GM19467 (cell line): ENCODE measurements around the gene FGGY.

ENCODE experiments used
- ATAC-seq: cut with Tn5 transposase; IDR thresholded peaks from one replicate; pipeline ENCODE4 v1.9.1; 2021; ENCODE audit warnings: mild to moderate bottlenecking, moderate library complexity; ENCODE audit not compliant: unreplicated experiment

The FGGY gene

DNA sequence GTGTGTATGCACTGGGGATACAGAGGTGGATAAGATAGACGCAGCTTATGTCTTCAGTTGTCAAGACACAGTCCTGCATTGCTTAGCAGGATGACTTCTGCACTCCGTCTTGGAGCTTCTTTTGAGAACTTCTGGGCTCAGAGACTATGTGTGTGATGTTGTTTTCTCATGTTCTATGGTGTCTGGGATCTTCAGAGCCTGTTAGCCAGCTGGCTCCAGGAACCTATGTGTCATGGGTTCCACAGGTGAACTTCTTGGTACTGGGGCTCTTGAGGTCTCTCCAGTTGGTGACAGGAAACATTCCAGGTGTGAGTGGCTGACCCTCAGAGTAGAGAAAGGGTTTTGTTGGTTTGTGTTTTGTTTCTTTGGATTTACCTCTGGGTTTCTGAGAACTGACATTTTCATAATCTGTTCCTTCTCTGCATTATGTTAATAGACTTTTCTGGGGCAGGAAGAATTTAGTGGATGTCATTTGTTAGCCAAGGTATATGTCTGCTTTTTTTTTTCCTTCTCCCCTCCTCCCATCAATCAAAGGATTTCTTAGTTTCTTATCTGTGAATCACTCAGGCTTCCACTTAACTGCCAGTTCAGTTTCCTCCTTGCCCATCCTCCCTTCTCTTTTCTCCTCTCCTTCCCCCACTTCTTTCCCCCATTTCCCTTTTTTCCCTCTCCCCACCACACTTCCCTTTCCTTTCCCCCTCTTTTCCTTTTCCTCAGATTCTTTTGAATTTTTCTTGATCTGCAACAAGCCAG lies 18.1 kb downstream of the FGGY start:
- ATAC-seq: no peak

DNA sequence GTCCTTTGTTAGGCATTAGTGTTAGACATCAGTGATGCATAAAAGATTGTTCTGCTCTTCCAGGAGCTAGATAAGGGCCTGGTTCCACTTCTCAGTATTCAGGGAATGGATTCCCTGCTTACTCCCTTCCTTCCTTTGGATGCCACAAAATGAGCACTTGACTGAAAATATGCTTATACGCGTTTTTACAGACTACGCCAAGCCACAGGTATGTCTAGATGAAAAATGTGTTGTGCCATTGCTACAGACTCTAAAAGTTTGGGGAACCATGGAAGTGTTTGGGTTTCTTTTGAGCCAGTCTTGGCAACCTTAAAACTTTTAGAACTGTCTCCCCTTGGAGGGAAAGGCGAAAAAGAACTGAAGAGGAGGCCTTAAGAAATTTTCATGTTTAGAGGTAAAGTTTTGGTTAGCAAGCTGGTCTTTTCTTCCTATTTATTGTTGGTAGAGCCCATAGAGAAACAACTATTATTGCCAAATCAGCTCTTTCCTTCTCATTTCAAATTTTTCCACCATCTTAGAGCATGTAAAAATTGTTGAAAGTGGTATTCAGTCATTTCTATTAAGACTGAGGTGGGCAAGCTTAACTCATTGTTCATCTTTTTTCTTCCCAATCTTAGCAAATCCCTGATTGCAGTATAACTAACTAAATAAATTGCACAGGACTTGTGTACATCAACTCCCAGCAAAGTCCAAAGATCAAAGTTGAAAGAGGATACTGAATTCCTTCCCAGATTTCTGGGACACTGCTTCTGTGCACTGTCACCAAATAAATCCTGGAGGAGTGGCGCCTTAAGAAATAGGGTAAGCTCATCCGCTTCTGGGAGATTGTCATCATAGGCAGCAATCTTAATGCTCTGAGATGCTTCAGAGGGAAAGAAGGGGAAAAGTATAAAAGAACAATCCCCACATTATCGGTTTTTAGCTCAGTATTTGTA lies 18.9 kb downstream of the FGGY start:
- no peak for ATAC-seq

- ATAC-seq: no peak
Observed at GRCh38 chr1:59316497-59317128, 19.7 kb downstream of the FGGY start.

- ATAC-seq: no peak
Observed at GRCh38 chr1:59317343-59317742, 20.4 kb downstream of the FGGY start.

GRCh38 chr1:59317780-59318179 lies 20.9 kb downstream of the FGGY start:
- no peak for ATAC-seq

- ATAC-seq: no peak
Observed at GRCh38 chr1:59318271-59318860, 21.5 kb downstream of the FGGY start.

DNA sequence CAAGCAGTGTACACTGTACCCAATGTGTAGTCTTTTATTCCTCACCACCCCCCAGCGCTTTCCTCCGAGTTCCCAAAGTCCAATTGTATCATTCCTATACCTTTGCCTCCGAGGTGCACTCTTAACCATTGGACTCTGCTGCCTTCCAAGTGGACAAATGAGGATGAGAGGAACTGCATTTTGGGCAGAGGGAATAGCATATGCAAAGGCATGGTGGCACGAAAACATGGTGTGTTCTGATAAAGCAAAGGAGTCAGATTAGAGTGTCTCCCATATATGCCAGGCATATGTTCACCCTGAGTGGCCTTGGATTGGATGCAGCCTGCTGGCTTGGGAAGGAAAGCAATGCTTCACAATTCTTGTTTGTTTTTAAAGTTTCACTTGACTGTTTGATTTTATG lies 25.5 kb downstream of the FGGY start:
- ATAC-seq: no peak

DNA sequence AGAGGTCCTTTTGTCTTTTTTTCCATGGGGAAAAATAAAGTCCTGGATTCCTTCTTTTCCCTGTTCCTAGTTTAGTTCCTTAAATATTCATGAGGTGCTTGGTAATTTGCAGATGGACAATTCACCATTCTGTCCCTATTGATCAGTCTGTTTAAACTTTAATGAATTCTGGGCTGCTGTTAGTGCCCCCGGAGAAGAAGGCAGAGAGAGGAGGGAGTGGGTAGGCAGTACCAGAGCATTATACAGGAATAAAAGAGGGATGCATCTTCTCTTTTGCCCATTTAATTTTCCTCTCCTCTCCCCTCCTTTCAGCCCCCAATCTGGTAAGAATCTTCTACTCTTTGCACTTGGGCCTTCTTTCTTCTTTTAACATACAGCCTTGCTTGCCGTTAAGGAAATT lies 25.9 kb downstream of the FGGY start:
- no peak for ATAC-seq

- no peak for ATAC-seq
Observed at GRCh38 chr1:59323879-59324278, 27.0 kb downstream of the FGGY start.

- ATAC-seq: no peak
Observed at GRCh38 chr1:59328353-59328752, 31.5 kb downstream of the FGGY start.

- ATAC-seq: no peak
Observed at GRCh38 chr1:59329412-59330053, 32.6 kb downstream of the FGGY start.

GRCh38 chr1:59331686-59332620 lies 35.1 kb downstream of the FGGY start:
- ATAC-seq: no peak

GRCh38 chr1:59332983-59333382 lies 36.1 kb downstream of the FGGY start:
- no peak for ATAC-seq

DNA sequence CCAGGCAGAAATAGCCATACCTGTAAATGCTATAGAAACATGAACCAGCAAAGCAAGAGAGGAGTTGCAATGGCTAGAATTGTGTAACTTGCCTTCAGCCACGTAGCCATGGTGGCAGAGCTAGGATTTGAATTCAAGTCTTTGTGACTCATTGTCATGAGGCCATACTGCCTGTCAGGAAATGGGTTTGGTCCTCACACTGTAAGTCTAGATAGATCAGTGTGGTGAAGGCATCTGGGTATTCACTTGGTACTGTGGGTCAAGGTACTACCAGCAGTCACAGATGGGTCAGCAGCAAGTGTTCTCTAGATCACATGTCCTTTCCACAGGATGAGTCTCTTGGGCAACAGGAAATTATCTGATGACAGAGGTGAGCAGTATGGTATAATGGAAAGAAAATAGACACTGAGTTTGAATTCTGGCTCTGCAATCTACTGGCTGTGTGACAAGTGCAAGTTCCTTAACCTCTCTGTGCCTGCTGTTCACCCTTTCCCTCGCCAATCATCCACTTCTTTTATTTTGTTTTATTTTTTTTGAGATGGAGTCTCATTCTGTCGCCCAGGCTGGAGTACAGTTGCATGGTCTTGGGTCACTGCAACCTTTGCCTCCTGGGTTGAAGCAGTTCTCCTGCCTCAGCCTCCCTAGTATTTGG lies 36.9 kb downstream of the FGGY start:
- no peak for ATAC-seq

DNA sequence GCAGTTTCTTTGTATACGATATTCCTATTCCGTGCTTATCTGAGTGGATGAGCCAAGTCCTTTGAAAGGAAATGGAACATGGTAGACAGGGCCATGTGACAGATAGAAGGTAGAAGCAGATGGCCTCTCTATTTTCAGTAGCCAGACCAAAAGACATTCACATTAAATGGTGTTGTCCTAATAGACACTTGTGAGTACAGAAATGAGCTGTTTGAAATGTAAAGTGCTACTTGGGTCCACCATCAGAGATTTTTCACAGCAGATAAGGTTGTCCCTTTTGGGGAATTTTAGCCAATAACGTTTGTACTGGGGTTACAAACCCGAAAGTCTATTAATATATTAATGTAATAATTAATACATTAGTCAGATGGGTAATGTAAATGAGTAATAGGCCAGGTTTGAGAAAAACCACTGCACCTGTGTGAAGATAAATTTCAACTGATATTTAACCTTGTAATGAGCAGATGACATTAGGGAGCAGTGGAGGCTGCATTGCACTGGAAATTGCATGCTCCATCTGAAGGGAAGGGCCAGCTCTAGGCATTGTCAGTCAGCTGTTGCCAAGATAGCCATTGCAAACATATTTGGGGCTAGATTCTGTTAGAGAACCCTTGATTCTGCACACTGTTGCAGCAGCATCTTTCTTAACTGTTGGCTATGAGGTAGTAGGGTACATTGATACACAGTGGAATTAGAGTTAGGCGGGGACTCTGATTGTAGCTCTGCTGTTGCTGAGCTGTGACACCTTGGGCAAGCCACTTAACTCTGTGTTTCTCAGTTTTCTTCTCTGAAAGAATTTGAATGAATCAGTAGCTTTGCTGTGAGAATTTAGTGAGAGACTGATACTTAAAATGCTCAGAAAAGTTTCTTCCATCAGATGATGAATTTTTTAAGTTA lies 43.8 kb downstream of the FGGY start:
- peak; percentile 64 for ATAC-seq

DNA sequence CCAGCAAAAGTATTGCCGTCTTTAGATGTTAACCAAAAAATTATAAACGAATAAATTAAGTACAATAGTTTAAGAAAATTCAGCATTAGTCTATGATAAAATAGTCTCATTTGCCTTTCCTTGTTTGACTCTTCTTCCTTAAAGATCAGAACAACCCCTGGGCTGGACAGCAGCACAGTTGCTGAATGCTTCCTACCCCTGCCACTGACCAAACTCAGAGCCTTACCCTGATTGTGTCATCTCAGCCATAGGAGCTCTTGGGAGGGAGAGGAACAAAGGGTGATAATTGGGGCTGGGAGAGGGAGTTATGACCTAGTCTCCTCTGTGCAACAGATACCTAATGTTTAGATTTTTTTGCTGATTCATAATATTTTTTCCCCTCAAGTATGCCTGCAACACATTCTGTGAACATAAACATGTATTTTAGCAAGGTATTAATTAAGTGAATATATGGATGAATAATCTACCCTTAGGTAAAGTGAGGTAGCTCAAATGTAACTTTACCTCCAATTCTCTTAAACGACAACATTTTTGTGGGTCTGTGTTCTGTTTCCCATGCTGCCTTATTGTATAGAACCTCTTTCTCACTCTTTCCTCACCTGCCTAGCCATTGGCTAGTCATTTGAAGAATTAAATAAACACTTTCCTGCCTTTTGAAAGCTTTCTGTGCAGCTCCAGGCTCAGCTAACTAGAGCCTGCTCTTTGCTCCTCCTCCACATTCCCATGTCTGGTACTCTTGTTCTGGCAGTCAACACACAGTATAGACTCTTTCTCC lies 46.1 kb downstream of the FGGY start:
- ATAC-seq: no peak

- no peak for ATAC-seq
Observed at GRCh38 chr1:59343576-59343840, 46.6 kb downstream of the FGGY start.

DNA sequence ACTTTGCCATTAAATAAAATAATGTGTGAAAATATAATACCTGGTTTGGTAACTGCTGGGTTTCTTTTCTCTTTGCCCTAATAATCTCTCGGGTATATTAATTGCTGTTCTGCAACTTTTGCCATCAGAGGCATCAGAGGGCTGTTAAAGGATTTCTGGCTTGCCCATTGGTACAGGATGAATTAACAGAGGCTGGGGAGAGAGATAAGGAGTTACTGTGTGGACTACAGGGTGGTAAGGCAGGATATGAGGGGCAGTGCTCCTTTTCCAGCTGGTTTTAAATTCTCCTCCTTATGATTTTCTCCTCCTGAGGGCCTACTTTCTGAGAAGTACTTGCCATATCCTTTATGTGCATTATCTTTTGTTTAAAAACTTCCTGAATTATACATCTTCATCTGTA lies 48.3 kb downstream of the FGGY start:
- no peak for ATAC-seq
